ENCODE measurements around the gene SLC27A2.
"Not testable (repeated sequence)": the region's sequence is repeated elsewhere in the genome, so short reads cannot be mapped to it uniquely, and the experiment has no call there.

DNA sequence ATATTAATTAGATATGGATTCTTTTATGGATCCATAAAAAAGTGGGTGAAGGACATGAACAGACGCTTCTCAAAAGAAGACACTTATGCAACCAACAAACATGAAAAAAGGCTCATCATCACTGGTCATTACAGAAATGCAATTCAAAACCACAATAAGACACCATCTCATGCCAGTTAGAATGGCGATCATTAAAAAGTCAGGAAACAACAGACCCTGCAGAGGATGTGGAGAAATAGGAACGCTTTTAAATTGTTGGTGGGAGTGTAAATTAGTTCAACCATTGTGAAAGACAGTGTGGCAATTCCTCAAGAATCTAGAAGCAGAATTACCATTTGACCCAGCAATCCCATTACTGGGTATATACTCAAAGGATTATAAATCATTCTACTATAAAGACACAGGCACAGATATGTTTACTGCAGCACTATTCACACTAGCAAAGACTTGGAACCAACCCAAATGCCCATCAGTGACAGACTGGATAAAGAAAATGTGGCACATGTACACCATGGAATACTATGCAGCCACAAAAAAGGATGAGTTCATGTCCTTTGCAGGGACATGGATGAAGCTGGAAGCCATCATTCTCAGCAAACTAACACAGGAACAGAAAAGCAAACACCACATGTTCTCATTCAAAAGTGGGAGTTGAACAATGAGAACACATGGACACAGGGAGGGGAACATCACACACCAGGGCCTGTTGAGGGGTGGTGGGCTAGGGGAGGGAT, 49.6 kb upstream of the SLC27A2 start:
- not testable (repeated sequence) for TF ChIP-seq ZNF274 (IDR thresholded peaks at IDR 0.05; ENCODE audit: low read depth, low read length); SUZ12 (IDR thresholded peaks at IDR 0.05; ENCODE audit: extremely low read depth, insufficient read depth, insufficient read length); YY1 (IDR thresholded peaks at IDR 0.05; ENCODE audit: insufficient read depth, insufficient read length)
